Lower lobe of right lung (tissue), 2 donors: Measurements from ENCODE around the gene CRADD. TPM values are rescaled to one million over a fixed set of nuclear protein-coding genes. Genes with fewer than 3 reads are reported as not detected.

ENCODE experiments used
- ATAC-seq, 2 donors: fragments of 200-7000 bp; cut with Tn5 transposase; one replicate each; pipeline ENCODE4 v1.9.1; 2020 to 2022; ENCODE audit warnings: mild to moderate bottlenecking in 2 of 2, moderate library complexity in 2 of 2
- DNase-seq: peaks from one replicate; pipeline ENCODE4 v3.0.0-alpha.2; 2020
- H3K27ac ChIP-seq: fragments of 200-600 bp; one replicate; pipeline ENCODE4 v1.8.0; 2022
- H3K27me3 ChIP-seq: fragments of 200-600 bp; one replicate; pipeline ENCODE4 v1.8.0; 2022; ENCODE audit warnings: low read depth
- H3K36me3 ChIP-seq: fragments of 200-600 bp; one replicate; pipeline ENCODE4 v1.8.0; 2022; ENCODE audit warnings: mild to moderate bottlenecking
- H3K4me1 ChIP-seq: fragments of 200-600 bp; one replicate; pipeline ENCODE4 v1.8.0; 2022
- H3K4me3 ChIP-seq: fragments of 200-600 bp; one replicate; pipeline ENCODE4 v1.8.0; 2022; ENCODE audit warnings: mild to moderate bottlenecking
- H3K9me3 ChIP-seq: fragments of 200-600 bp; one replicate; pipeline ENCODE4 v1.8.0; 2022
- CTCF ChIP-seq: fragments of 200-600 bp; IDR thresholded peaks from one replicate; pipeline ENCODE4 v1.8.0; 2022; ENCODE audit warnings: antibody characterized with exemption, mild to moderate bottlenecking
- intact Hi-C: fragments of 100-400 bp; cut with DNase I; formaldehyde crosslinking; loops from one replicate; pipeline ENCODE4 v1.11.0; 2022
- total RNA-seq: library from RNA; stranded (reverse); fragmentation: NEBNext Ultra II Directional; extraction: Animal tissue kit (Norgen Biotek cat#: 25700); gene quantifications from one replicate; pipeline ENCODE4 v1.2.1, GENCODE V29; 2021
- donor health status: DM: no; HTN: yes; CAD: no; lungs with severe emphysema.

CRADD gene
- total RNA-seq, 1 donor from 2014 or later = 16.5 TPM

- no peaks in the 10 kb centered on the region for H3K27me3 ChIP-seq
- no peak overlapping the region for H3K4me3 ChIP-seq
- DNase-seq = no peak
- no peak overlapping the region for H3K27ac ChIP-seq
- H3K36me3 ChIP-seq = no peaks in the 10 kb centered on the region
- TF ChIP-seq CTCF = no peak
- intact Hi-C loops = no loop called here
- peaks cover 25% of the 10 kb centered on the region for H3K4me1 ChIP-seq
- no peaks in the 10 kb centered on the region for H3K9me3 ChIP-seq
- ATAC-seq = peak in 1 of 2 donors; percentile 35
Observed at GRCh38 chr12:93804392-93805179, 127.4 kb downstream of the CRADD start.

GRCh38 chr12:93805736-93806141, 128.6 kb downstream of the CRADD start:
- intact Hi-C loops = no loop called here
- TF ChIP-seq CTCF = no peak
- no peak overlapping the region for H3K4me3 ChIP-seq
- no peaks in the 10 kb centered on the region for H3K36me3 ChIP-seq
- ATAC-seq (no peak), DNase-seq (no peak)
- H3K4me1 ChIP-seq = peaks cover 29% of the 10 kb centered on the region
- H3K27me3 ChIP-seq = no peaks in the 10 kb centered on the region
- no peaks in the 10 kb centered on the region for H3K9me3 ChIP-seq
- no peak overlapping the region for H3K27ac ChIP-seq

GRCh38 chr12:93807354-93807753, 130.2 kb downstream of the CRADD start:
- no peaks in the 10 kb centered on the region for H3K27me3 ChIP-seq
- DNase-seq (no peak), ATAC-seq (no peak)
- peaks cover 37% of the 10 kb centered on the region for H3K4me1 ChIP-seq
- no peak overlapping the region for H3K4me3 ChIP-seq
- no peaks in the 10 kb centered on the region for H3K9me3 ChIP-seq
- intact Hi-C loops = no loop called here
- TF ChIP-seq CTCF = no peak
- H3K36me3 ChIP-seq = no peaks in the 10 kb centered on the region
- H3K27ac ChIP-seq = no peak overlapping the region

GRCh38 chr12:93808169-93808899, 131.2 kb downstream of the CRADD start:
- H3K27me3 ChIP-seq = no peaks in the 10 kb centered on the region
- no peaks in the 10 kb centered on the region for H3K9me3 ChIP-seq
- no peak for TF ChIP-seq CTCF
- peaks cover 37% of the 10 kb centered on the region for H3K4me1 ChIP-seq
- no peak overlapping the region for H3K27ac ChIP-seq
- DNase-seq (no peak), ATAC-seq (no peak)
- H3K4me3 ChIP-seq = no peak overlapping the region
- intact Hi-C loops = no loop called here
- H3K36me3 ChIP-seq = no peaks in the 10 kb centered on the region

GRCh38 chr12:93812626-93813025, 135.5 kb downstream of the CRADD start:
- peaks cover 48% of the 10 kb centered on the region for H3K4me1 ChIP-seq
- ATAC-seq = no peak

More at GRCh38 chr12:93812626-93813025, 135.5 kb downstream of the CRADD start:
- Histone ChIP-seq H3K9me3 (no peaks in the 10 kb centered on the region), H3K27me3 (no peaks in the 10 kb centered on the region), H3K27ac (peak overlapping the region; percentile 84), H3K36me3 (no peaks in the 10 kb centered on the region), H3K4me3 (no peak overlapping the region)
- TF ChIP-seq CTCF = no peak
- intact Hi-C loops = no loop called here
- DNase-seq = no peak
